Stimulated activated CD8-positive, alpha-beta memory T cell treated with anti-CD3 and anti-CD28 coated beads, Interleukin-12 subunit alpha, Interleukin-12 subunit beta, amount 100 ng/mL, for 24 hours (primary cell): ENCODE results near the gene STK32B.
"Not testable (repeated sequence)": the region's sequence is repeated elsewhere in the genome, so short reads cannot be mapped to it uniquely, and the experiment has no call there.

ENCODE experiments used
- DNase-seq: peaks from one replicate; pipeline ENCODE4 v3.0.0-alpha.2; 2020; ENCODE audit errors: extremely low read depth

STK32B gene

GRCh38 chr4:5260121-5260520 is 208.8 kb downstream of the STK32B start:
- DNase-seq, result no peak

GRCh38 chr4:5261866-5262265 is 210.6 kb downstream of the STK32B start:
- DNase-seq, result no peak

- no peak for DNase-seq
Observed at GRCh38 chr4:5266991-5267390, 215.7 kb downstream of the STK32B start.

GRCh38 chr4:5267408-5267807 is 216.1 kb downstream of the STK32B start:
- no peak for DNase-seq

GRCh38 chr4:5276475-5277075 is 225.3 kb downstream of the STK32B start:
- DNase-seq, result no peak

- no peak for DNase-seq
Observed at GRCh38 chr4:5277079-5277478, 225.8 kb downstream of the STK32B start.

- no peak for DNase-seq
Observed at GRCh38 chr4:5278213-5278612, 226.9 kb downstream of the STK32B start.

- not testable (repeated sequence) for DNase-seq
Observed at GRCh38 chr4:5280069-5280468, 228.8 kb downstream of the STK32B start.

- DNase-seq, result no peak
Observed at GRCh38 chr4:5280828-5281227, 229.5 kb downstream of the STK32B start.

- no peak for DNase-seq
Observed at GRCh38 chr4:5283837-5284236, 232.6 kb downstream of the STK32B start.

- DNase-seq, result no peak
Observed at GRCh38 chr4:5284517-5284916, 233.2 kb downstream of the STK32B start.

- no peak for DNase-seq
Observed at GRCh38 chr4:5292101-5292500, 240.8 kb downstream of the STK32B start.

- not testable (repeated sequence) for DNase-seq
Observed at GRCh38 chr4:5298000-5298787, 246.9 kb downstream of the STK32B start.

- DNase-seq, result no peak
Observed at GRCh38 chr4:5300283-5300682, 249.0 kb downstream of the STK32B start.

GRCh38 chr4:5307928-5308327 is 256.6 kb downstream of the STK32B start:
- DNase-seq, result no peak

GRCh38 chr4:5322321-5322720 is 271.0 kb downstream of the STK32B start:
- no peak for DNase-seq

- DNase-seq, result no peak
Observed at GRCh38 chr4:5330339-5330989, 279.2 kb downstream of the STK32B start.

GRCh38 chr4:5337731-5338130 is 286.5 kb downstream of the STK32B start:
- no peak for DNase-seq

- no peak for DNase-seq
Observed at GRCh38 chr4:5338531-5338930, 287.3 kb downstream of the STK32B start.

GRCh38 chr4:5340991-5341451 is 289.7 kb downstream of the STK32B start:
- no peak for DNase-seq

- DNase-seq, result no peak
Observed at GRCh38 chr4:5341526-5341925, 290.2 kb downstream of the STK32B start.

GRCh38 chr4:5355846-5356245 is 304.6 kb downstream of the STK32B start:
- no peak for DNase-seq

- DNase-seq, result no peak
Observed at GRCh38 chr4:5357870-5358269, 306.6 kb downstream of the STK32B start.
